SH-SY5Y (cell line): Measurements from ENCODE around the gene RUVBL1.

Source experiments
- GATA2 ChIP-seq: IDR thresholded peaks from 2 replicates; pipeline ENCODE4 v1.6.1; 2011; ENCODE audit warnings: mild to moderate bottlenecking, low read depth, low read length
- GATA3 ChIP-seq: IDR thresholded peaks from 2 replicates; pipeline ENCODE4 v1.6.1; 2011; ENCODE audit warnings: low read depth, mild to moderate bottlenecking, low read length, moderate library complexity

Gene RUVBL1

DNA sequence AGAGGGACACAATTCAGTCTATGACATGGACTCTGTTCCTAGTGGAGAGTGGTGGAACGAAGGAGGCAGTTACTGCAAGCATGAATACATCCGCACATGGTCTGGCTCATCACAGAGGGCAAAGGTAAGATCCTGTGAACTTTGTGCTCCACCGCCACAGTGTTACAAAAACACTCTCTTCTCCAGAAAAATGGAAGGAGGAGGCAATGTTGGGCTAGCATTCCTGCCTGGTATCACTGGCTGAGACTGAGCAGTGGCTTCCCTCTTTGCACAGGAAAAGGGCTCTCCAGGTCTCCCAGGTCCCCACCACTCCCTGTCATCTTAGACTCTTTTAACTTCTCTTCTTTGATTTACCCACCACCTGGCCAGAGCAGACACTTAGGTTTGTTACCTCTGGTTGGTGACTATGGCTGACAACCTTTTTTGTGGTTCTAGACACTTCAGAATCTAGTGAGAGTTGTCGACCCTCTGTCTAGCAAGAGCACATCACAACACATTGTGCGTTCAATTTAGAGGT is 28.2 kb upstream of the RUVBL1 start:
- TF ChIP-seq GATA3 = no peak
- TF ChIP-seq GATA2 = no peak

DNA sequence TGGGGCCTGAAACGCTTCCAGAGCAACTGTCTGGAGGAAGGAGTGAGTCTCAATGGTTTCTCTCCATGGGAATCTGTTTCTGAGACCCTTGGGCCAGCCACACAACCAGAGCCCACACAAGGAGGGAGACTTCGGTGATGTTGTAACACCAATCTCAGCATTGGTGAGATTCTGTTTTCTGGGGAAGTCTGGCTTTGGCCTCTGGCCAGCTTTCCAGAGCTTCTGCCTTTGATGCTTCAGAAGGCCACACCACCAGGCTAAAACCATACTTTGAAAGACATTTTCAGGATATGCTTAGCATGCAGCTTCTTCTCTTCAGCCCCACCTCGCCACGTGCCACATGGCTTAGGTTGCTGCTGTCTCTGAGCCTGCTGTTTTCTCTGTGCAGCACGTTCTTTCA is 26.0 kb upstream of the RUVBL1 start:
- no peak for TF ChIP-seq GATA2
- TF ChIP-seq GATA3 = no peak

DNA sequence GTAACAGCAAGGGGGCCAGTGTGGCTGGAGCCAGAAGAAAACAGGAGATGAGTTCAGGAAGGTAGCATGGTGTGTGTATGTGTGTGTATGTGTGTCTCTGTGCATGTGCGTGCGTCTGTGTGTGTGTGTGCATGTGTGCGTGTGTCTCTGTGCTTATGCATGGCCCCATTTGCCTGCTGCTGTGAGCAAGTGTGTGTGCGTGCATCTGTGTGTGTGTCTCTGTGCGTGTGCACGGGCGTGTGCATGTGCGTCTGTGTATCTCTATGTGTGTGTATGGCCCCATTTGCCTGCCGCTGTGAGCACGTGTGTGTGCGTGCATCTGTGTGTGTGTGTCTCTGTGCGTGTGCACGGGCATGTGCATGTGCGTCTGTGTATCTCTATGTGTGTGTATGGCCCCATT is 22.6 kb upstream of the RUVBL1 start:
- TF ChIP-seq GATA2 = no peak
- no peak for TF ChIP-seq GATA3

DNA sequence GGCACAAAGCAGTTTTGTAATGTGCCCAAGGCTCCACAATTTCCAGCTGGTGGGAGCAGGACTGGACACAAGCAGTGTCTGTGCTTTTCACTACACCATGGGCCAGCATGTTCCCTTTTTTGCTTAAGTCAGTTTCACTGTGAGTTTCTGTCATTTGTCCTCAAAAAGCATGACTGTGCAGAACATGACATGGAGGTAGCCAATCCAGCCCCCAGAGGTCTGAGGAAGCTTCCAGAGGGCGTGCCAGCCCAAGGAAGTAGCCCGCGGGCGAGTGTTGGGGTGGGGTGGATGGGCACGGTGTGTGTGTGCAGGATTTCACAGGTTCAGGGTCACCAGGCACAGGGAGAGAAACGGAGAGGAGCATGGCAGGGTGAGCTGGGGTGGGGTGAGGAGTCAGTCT is 21.7 kb upstream of the RUVBL1 start:
- no peak for TF ChIP-seq GATA3
- TF ChIP-seq GATA2 = no peak

DNA sequence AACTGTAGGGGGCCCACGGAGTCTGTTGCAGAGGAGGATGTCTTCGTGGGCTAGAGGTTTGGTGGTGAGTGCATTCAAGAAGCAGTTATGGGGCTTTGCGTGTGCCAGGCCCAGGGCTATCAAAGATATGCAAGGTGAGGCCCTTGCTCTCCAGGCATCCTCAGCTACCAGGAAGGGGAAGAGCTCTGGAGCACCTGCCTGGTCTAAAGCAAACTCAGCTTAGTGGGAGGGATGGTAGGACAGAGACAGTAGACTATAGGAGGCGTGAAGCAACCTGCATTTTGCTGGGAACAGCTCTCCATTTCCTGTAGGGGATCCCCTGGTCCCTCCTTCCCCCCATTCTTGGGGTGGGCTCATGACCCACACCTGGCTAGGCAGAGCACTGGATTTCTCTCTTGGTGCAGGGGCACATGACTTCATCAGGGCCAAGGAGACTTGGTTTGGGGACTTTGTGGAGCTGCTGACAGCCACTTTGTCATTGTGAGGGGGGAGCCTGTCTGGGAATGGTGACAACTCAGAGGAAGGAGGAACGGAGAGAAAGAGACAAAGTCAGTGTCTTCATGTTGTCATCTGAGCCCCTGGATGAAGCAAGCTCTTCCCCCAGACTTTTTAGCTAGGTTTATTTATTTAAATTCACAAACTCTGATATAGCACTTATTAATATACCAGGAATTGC is 21.0 kb upstream of the RUVBL1 start:
- TF ChIP-seq GATA2 (no peak), GATA3 (no peak)

DNA sequence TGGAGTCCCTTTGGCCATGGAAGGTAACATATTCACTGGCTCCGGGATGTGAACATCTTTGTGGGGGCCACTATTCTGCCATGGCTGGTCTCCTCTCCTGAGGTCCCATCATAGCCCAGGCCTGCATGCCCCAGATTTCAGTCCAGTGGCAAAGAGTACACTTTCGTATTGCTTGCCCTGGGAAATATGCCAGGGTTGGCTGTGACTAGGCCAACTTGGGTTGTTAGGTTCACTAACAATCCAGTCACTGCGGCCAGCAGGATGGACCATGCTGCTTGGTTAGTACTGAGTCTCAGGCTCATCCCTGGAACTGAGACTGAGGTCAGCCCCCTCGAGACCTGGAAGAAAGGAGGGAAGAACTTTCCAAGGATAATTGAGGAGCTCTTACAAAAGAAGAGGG is 19.9 kb upstream of the RUVBL1 start:
- TF ChIP-seq GATA2 (no peak), GATA3 (no peak)

DNA sequence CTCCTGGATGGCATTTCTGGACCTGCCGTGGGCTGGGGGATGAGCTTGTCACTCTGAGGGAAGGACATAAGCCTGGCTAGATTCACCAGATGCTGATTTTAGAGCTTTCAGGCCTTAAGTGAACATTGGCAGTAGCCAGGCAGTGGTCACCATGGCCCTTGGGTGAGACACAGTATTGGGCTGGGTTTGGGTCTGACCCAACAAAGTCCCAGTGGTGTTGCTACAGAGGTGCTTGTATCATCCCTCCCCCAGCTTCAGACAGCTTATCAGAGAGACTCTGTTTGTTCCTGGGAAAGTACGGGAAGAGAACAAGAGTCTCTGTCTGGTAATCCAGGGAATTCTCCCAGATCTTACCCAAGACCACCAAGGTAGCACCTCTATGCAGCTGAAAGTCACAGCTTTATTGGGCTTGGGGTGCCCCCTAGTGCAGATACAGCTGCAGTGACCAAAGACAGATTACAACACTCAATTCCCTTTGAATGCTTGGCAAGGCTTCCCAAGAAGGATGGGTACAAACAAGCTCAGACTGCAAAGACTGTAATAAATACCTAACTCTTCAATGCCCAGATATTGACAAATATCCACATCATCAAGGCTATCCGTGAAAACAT is 9.8 kb upstream of the RUVBL1 start:
- TF ChIP-seq GATA2 = no peak

DNA sequence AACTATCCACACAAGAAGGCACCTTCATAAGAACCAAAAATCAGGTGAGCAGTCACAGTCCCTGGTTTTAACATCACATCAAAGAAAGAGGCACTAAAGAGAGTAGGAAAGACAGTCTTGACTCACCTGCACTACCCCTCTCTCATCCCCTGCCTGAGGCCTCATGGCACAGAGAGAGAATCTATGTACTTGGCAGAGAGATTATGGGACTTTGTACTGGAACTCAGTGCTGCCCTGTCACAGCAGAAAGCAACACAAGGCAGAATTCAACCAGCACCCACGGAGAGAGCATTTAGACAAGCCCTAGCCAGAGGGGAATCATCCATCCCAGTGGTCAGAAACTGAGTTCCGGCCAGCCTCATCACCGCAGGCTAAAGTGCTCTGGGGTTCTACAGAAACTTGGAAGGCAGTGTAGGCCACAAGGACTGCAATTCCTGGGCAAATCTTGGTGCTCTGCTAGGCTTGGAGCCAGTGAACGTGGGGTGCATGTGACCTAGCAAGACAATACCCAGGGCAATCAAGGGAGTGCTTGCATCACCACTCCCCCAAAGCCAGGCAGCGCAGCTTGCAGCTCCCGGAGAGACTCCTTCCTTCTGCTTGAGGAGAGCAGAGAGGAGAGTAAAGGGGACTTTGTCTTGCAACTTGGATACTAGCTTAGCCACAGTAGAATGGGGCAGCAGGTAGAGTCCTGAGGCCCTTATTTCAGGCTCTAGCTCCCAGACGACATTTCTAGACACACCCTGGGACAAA is 8.5 kb upstream of the RUVBL1 start:
- TF ChIP-seq GATA2 (no peak), GATA3 (no peak)

DNA sequence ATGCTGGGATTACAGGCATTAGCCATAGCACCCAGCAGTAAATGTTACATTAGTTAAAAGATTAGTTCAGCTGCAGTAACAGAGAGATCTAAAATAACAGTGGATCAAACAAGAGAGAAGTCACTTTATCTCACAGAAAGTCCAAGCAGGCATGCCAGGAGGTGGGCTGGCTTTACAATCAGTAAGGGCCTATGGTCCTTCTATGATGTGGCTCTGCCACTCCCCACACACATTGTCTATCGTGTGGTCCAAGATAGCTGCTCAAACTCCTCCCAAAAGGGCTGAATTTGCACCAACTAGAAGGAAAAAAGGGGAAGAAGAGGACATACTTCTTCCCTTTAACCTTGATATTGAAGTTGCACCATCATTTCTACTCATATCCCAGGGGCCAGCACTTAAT is 4.6 kb upstream of the RUVBL1 start:
- TF ChIP-seq GATA2 (no peak), GATA3 (no peak)

DNA sequence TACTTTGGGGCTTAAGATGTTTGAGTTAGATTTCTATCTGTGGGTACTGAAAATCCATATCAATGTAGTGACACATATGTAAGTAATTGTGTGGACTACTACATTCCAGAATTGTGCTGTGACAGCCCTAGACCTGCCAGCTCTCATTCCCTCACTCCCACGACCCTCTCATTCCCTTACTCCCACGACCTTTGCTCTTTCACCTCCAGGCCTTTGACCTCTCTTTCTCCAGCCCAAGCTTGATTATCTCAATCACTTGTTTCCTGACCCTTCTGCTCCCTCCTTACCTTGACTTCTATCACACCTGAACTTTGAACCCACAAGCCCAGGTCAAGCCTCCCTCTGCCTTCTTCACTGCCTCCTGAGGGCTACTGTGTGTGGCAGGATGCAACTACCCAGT is 3.6 kb upstream of the RUVBL1 start:
- no peak for TF ChIP-seq GATA3
- TF ChIP-seq GATA2 = no peak

DNA sequence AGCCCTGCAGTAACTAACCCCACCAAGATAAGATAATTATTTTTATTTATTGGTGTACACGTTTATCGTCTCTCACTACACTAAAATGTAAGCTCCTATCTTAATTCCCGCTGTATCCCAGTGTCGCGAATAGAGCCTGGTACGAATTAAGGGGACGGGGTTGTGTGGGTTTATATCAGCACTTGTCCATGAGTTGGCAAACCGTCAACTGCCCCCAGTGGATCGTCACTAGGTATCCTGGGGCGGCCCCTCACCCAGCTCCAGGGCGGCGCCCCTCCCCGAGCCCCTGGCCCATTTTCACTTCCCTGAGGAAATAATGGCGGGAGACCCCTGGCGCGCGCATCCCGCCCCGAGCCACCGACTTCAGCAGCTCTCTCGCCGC is 465 bp downstream of the RUVBL1 start:
- no peak for TF ChIP-seq GATA3
- TF ChIP-seq GATA2 = no peak

DNA sequence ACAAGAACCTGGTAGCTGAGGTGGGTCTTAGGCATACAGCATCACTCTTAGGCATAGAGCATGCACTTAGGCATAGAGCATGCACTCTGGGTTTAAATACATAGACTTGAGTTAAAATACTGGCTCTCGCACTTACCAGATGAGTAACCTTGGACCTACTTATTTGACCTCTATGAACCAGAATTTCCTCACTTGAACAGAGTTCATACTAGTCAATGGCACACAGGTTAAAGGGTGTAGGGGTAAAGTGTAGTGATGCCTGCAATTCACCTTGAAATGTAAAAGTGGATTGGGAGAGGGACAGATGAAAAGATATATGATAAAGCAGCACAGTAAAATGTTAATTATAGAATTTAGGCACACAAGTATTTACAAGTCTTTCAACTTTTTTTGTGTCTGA is 1.6 kb downstream of the RUVBL1 start:
- TF ChIP-seq GATA3 (no peak), GATA2 (no peak)

DNA sequence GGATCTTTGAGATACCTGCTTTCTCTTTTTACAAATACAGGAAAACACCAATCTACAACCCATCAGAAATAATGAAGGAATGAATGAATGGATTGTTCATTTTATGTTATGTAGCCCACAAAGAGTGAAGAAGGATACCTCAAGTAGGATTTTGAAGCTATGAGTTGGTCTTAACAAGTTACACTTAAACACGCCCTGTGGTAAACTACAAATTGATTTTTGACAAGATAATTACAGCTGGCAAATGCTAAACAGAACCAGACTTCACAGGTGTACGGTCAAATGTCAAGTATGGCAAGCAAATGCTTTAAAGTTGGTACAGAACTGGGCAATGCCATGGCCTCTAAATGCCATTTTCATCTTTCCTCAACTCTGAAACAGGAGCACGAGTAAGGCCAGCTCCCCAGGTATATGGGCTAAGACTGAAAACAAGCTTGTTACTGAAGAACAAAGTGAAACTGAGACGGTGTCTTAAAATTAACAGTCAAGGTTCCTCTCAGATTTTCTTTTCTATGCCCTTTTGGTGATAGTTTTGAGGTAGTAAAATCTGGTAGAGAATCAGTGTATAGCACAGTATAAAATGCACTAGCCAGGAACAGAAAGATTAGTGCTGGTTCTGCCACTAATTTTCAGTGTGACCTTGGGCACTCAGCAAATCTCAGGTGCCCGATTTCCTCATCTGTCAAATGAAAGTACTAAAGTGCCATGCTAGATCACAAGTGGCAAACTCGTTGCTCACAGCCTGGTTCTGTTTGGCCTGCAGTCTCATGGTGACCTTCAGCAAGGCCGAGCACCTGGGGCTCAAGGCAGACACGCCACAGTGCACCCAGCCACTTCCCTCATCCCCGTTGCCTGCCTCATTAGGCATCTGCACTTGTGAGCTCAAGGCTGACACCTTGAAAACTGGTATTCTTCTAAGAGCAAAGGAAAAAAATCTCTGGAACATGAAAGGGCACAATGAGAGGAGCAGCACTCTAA is 9.5 kb downstream of the RUVBL1 start:
- no peak for TF ChIP-seq GATA2
- TF ChIP-seq GATA3 = no peak
